HG02938 (cell line): ENCODE measurements around the gene LGMN.
"Not testable (repeated sequence)": the region's sequence is repeated elsewhere in the genome, so short reads cannot be mapped to it uniquely, and the experiment has no call there.

ENCODE experiments used
- ATAC-seq: cut with Tn5 transposase; IDR thresholded peaks from one replicate; pipeline ENCODE4 v1.9.1; 2021; ENCODE audit warnings: mild to moderate bottlenecking, moderate library complexity; ENCODE audit not compliant: unreplicated experiment

The LGMN gene

DNA sequence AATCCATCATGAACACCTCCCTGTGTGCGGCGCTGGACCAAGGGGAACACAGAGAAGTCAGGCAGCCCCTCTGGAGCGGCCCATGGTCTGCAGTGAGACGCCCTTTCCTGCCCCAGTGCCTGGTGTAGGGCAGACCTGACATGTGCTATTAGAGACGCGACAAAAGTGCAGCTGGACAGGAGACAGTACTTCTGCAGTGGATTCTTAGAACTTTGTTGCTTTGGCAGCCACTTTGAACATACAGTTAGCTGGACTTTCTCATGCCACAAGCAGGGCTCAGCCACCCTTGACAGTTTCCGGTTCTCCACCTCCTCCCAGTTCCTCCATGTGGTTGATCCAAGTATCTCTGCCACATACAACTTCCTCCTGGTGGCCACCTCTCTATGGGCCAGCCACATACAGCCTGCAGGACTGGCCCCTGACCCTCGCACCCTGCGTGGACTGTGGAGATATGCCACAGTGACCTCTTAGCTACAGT lies 45.9 kb downstream of the LGMN start:
- no peak for ATAC-seq

DNA sequence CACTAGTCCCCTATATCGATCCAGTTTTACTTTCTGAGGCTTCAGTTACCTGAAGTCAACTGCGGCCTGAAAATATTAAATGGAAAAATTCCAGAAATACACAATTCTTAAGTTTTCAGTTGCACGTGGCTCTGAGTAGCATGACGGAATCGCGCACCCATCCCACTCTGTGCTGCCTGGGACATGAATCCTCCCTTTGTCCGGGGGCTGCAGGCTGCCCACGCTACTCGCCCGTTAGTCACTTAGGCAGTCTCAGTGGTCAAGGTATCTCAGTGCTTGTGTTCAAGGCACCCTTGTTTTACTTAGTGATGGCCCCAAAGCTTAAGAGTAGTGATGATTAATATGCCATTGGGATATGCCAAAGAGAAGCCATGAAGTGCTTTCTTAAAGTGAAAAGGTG lies 46.6 kb downstream of the LGMN start:
- ATAC-seq, result no peak

DNA sequence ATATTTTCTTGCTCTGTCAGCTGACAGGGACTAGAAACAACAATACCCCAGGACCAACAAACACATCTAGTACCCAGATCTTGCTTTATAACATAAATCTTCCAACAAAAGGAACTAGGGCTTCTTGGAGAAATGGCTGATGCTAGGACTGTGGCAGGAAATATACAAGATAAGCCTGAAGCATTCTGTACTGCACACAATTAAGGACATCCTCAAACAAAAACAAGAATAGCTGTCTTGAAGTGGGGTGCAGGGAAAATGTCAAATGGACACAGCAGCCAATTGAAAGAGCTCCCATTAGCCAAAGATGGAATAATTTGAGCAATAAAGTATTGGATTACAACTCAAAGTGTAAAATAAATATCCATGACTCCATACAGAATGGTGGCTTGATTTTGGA lies 50.0 kb downstream of the LGMN start:
- ATAC-seq, result no peak

DNA sequence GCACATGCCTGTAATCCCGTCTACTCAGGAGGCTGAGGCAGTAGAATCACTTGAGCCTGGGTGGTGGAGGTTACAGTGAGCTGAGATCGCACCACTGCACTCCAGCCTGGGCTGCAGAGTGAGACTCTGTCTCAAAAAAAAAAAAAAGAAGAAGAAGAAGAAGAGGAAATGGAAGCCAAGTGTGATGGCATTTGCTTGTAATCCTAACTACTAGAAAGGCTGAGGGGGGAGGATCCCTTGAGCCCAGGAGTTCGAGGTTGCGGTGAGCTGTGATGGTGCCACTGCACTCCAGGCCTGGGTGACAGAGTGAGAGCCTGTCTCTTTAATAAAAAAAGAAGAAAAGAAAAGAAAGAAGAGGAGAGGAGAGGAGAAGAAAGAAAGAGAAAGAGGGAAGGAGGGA lies 52.1 kb downstream of the LGMN start:
- ATAC-seq, result no peak

DNA sequence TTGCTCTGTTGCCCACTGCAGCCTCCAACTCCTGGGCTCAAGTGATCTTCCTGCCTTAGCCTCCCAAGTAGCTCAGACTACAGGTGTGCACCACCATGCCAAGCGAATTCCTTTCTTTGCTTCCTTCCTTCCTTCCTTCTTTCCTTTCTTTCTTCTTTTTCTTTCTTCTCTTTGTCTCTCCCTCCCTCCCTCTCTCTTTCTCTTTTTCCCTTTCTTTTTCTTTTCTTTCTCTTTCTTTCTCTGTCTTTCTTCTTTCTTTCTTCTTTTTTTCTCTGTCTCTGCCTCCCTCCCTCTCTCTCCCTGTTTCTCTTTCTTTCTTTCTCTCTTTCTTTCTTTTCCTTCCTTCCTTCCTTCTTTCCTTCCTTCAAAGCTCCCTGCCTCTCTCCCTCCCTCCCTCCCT lies 52.9 kb downstream of the LGMN start:
- no peak for ATAC-seq

DNA sequence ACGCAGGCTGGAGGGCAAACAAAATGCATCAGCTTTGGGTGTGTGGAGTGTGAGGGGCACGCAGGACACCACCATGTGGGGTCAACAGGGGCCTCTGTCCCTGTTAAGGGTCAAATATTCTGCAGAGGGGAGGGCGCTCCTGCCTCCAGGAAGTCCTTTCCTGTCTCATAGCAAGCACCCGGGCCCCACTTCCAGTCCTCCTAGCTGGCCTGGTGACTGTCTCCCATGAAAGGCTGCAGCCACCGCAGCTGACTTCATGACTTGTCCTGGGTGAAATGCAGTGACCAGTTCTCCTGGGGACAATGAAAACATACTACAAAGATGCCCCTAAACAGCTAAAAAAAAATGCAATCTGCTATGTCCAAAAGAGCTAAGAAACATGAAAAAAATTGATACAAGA lies 53.6 kb downstream of the LGMN start:
- no peak for ATAC-seq

DNA sequence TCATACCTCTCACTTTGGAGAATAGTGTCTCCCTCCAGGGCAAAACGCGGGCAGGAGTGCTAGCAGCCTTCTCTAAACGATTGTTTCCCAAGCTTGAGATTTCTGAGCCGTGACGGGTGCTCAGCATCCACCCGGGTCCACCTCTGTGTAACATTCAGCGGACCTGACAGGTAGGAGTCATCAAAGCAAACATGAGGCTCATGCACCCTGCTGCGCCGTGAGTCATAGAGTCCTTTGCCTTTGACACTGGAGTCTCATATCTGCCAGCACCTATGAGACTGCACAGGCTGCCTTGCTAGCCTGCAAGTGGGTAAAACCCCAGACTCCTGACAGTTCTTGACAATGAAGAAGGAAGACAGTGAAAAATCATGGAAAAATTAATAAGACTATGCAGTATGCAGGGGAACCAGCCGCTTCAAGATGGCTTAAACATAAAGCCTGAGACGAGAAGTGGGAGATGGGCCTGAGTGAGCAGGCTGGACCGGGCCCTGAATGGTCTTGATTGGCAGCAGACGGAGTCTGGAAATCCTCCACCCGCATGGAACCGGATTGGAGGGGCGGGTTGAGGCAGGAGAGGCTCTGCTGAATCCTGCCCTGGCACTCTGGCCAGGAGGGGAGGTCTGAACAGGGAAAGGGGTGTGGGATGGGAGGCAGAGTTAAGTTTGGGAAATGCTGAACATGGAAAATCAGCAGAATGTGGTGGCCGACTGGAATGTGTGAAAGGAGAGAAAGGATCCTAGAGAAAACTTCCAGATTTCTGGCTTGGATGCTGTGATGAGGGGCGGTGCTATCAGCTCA lies 54.2 kb downstream of the LGMN start:
- ATAC-seq, result no peak

DNA sequence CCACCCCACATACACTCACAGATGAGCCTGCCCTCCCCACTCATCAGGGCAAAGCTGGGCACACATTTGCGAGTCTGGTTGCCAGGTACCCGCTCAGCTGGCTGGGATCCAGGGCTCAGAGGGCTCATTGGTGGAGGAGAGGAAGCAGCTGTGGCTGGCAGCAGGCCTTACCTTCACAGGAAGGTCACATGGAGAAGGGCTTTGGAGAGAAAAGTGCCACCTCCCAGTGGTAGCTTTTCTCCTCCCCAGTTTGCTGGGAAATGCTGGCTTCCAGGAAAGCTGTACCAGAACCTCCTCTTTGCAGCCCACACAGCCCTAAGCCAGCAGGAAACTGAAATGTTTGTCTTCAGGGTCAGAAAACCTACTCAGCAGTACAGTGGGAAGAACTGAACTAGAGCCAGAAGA lies 55.6 kb downstream of the LGMN start:
- no peak for ATAC-seq

DNA sequence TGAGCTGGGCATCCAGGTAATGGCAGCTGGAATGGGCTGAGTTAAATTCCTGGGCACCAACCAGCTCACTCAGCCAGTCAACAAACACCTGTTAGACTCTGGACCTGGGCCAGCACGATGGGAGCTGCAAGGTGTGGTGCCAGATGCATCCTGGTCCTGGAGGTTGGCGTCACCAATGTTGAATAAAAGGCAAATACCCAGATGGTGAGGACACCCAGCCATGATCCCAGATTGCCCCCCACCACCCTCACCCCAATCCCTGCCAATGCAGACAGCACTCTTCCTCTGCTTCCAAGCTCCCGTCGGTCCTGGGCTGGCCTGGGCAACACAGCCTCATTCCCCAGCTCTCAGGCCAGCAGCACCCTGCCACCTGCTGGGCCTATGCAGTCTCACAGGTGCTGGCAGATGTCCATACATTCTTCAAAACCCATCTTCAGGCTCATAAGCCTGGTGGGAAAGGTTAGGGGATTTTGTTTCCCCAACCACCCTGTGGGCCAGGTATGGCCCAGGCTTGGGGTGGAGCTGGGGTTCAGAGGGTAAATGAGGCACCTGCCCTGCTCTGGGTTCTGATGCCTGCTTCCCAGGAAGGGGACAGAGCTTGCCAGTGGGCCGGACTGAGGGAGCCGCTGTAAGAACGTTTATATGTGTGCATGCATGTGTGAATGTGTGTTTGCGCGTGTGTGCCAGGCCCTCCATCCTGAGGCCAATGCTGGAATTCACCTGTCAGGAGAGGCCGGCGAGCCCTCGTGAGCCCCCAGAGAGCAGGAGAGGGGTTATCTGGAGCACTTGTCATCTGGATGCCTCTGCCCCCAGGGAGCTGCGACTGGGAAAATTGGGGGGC lies 58.0 kb downstream of the LGMN start:
- ATAC-seq, result no peak

DNA sequence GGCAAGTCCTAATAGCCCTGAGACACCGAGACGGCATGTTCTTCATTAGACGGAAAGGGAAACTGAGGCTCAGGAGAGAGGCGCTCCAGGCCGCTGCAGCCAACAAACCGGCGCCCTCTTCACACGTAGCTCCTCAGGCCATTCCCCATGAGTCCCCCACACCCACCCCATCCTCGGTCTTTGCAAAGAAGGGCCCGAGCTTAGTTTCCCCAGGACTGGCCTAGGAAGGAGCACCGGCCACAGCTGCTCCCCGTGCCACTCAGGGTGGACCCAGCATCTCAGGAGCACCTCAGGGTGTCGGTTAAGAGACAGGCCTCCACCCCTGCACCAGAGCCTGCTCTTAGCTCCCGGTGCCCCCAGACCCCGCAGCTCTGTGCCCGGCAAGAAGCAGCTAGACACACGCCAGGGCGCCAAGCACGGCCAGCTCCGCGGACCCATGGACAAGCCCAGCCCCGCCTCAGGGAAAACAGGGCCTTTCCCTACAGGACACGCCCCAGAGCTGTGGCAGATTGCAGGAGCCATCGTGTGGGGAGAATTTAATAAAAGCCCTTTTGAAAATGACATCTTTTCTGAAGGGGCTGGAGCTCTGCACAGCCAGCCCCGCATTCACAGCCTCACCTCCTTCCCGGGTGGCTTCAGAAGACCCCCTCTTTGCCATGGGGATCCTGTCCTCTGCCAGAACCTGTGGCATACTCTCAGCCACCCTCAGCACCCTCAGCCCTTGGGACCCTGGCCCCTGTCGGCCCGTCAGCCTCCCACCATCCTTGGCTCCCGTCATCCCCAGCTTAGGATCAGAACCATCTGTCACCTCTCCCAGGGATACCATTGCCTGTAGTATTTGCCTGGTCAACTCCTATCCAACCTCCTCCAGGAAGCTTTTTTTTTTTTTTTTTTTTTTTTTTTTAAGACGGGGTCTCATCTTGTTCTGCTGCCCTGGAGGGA lies 59.7 kb downstream of the LGMN start:
- ATAC-seq, result no peak

DNA sequence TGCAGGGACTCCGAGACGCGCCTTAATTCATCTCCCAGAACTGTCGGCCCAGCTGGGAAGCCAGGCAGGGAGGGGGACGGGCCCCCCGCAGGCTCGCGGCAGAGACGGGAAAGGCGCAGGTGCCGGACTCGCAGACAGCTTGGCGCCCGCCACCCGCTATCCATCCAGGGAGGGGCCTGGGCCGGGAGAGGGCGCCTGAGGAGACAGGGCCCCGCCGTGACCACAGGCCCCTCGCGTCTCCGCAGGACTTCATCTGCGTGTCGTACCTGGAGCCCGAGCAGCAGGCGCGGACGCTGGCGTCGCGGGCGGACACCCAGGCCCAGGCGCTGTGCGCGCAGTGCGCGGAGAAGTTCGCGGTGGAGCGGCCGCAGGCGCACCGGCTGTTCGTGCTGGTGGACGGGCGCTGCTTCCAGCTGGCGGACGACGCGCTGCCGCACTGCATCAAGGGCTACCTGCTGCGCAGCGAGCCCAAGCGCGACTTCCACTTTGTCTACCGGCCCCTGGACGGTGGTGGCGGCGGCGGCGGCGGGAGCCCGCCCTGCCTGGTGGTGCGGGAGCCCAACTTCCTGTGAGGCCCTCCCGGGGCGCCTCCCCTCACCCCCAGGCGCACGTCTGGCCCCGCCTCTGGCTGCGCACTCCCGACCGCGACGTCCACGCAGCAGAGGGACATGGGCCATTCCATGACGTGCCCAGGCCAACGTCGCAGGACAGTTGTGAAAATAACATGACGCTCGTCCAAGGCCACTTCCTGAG lies 60.6 kb downstream of the LGMN start:
- no peak for ATAC-seq

DNA sequence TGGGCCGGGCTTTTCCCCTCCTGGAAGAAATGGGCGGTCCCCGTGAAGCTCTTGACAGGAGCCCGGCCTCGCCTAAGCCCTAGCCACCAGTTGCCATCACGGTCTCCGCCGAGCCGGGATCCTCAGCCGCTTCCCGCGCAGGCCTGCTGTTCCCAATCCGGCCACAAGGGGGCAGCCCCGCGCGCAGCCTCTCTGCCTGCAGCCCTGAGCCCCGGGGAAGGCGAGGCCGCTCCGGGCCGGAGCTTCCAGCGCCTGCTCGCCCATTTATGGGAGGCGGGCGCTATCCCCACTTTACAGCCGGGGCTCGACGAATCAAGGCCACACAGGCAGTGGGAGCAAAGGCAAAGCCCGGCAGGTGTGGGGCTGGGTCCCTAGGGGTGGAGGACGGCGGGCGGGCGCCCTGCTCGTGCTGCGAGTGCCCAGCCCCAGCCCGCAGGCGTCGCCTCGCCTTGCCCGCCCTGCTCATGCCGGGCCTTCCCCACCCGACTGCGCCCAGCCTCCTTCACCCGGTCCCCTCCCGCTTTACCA lies 61.5 kb downstream of the LGMN start:
- ATAC-seq, result no peak

DNA sequence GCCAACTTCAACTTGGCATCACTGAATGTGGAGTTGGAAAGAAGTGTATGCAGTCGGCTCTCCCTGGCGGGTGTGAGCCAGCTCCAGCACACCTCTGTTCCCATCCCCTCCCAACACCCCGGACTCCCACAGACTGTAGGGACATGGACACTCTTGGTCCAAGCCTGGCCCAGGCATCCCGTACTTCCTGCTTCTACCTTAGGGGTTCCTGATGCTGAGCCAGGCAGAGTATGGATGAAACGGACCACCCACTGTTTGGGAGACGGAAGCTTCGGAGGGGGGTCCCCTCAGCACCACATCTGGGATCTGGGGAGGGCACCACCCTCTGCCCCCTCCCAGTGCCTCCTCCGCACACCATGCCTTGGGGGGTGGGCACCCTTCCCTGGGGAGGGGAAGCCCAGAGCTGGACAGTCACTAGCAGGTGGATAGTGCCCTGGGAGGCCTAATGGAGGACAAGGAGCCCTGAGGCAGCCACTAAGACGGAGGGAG lies 62.0 kb downstream of the LGMN start:
- ATAC-seq, result no peak

DNA sequence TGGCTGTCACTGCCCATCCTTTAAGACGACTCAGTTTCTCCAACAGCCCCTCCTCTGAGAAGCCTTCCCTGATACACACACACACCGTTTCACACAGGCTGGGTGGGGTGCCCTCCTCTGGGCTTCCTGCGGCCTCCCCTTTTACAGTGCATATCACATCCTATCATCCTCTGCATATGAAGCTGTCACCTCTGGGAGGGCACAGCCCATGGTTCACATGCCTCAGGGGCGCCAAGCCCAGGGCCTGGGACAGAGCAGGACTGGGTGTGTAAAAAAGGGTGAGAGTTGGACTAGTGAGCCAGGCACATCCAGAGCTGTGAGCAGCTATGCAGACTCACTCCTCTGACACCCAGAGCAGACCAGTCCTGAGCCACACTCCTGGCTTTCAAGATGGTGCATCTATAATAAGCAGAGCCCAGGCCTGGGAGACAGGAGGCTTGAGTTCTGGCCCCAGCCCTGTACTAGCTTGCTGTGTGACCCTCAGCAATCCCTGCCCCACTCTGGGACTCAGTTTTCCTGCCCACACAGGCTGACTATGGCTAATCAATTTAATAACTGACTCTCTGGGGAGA lies 62.6 kb downstream of the LGMN start:
- ATAC-seq, result no peak

DNA sequence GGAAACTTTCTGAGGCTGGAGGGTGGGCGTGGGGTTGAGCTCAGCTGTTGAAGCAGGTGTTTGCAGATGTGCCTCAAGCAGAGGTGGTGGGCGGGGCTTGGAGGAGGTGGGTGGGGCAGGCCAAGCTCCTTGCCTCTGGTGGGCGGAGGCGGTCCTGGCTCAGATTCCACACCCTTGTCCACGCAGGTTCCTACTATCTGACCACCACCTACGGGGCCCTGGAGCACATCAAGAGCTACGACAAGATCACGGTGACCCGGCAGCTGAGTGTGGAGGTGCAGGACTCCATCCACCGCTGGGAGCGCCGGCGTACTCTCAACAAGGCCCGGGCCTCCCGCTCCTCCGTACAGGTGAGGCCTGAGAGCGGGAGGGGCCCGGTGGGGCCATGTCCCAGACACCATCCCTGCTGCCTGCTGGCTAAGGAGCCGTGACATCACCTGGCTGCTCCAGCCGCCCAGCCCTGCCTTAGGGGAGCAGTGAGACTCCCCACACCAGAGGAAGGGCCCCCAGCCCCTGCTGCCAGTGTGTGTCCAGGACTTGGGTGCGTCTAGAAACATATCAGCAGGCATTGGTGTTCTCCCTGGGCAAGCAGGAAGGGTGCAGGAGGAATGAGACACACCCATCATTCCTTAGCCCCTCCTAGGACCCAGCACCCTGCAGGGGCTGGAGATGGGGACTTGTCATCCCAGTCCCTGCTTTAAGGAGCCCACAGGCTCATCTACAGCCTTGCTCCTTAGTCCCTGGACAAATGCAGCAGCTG lies 63.4 kb downstream of the LGMN start:
- no peak for ATAC-seq

DNA sequence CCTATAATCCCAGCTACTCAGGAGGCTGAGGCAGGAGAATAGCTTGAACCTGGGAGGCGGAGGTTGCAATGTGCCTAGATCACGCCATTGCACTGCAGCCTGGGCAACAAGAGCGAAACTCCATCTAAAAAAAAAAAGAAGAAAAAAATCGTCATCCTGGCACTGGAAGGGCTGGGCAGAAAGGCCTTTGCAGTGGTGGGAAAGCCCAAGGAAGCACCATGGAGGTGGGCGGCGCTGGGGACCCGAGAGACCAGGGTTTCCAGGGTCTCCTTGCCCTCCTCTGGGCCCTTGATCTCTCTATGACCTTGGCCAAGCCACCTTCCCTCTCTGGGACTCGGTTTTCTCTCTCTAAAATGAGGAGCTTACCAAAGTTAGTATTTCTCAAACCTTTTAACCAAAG lies 65.4 kb downstream of the LGMN start:
- ATAC-seq, result no peak

DNA sequence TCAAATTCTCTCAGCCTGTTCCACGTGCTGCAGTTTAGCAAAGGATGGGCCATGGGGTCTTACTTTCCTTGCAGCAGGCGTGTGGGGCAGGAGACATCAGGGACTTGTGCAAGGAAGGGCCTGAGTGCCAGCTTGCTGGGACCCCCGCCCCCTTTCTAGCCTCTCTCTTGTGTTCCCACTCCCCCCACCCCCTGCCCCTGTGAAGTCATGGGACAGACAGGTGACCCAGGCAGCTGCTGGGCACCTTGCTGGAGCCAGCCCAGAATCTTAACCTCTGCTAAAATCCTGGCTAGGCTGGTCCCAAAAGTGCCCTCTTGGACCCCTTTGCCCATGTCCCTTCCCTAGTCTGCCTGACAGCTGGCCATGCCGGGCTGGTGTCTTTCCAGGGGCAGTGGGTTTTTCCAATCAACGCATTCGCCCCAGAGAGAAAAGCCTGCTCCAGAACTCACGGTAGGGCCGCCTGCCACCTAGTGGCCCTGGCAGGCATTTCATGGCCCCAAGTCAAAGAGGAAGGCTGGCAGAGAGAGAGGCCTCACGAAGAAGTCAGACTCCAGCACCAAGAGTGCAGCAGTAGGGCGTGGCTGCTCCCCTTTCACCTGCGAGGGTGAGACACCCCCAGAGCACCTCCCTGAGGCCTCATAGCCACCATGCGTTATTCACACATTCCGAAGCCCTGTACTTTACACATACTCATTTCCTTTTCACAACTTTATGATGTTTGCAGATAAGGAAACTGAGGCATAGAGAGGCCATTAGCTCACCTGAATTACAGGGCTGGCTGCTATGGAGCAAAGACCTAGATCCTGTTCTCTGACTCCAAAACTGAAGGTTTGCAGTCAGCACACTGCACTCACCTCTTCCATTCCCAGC lies 67.4 kb downstream of the LGMN start:
- no peak for ATAC-seq

DNA sequence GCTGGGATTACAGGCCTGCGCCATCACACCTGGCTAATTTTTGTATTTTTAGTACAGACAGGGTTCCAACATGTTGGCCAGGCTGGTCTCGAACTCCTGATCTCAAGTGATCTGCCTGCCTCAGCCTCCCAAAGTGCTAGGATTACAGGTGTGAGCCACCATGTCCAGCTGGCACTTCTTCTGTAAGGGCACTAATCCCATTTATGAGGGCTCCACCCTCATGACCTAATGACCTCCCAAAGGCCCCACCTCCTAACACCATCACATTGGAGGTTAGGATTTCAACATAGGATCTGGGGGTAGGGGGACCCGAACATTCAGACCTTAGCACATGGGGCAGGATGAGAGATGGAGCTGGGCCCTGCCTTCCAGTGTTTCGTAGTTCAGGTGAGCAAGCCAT lies 68.1 kb downstream of the LGMN start:
- not testable (repeated sequence) for ATAC-seq
